SK-N-MC (cell line): ENCODE measurements around the gene KRTAP24-1.

Experiments
- DNase-seq: peaks from one replicate; pipeline ENCODE4 v3.0.0-alpha.2; 2011; ENCODE audit warnings: low read depth, low spot score
- H3K27ac ChIP-seq: fragments of 200-600 bp; sonication (generic); 2 replicates; pipeline ENCODE4 v1.5.1; 2016; ENCODE audit warnings: mixed run types
- H3K36me3 ChIP-seq: fragments of 200-600 bp; sonication (generic); 2 replicates; pipeline ENCODE4 v1.6.1; 2017; ENCODE audit warnings: antibody characterized with exemption, low read length, mixed read lengths; ENCODE audit not compliant: insufficient read depth
- H3K4me3 ChIP-seq: fragments of 200-600 bp; sonication (generic); 2 replicates; pipeline ENCODE4 v1.5.1; 2016
- H3K9ac ChIP-seq: fragments of 200-600 bp; sonication (generic); 2 replicates; pipeline ENCODE4 v1.8.0; 2017; ENCODE audit warnings: mixed run types, mixed read lengths; ENCODE audit not compliant: insufficient read length
- H3K9me3 ChIP-seq: fragments of 200-600 bp; sonication (generic); 2 replicates; pipeline ENCODE4 v1.6.1; 2017; ENCODE audit warnings: low read depth, mild to moderate bottlenecking, antibody characterized with exemption, low read length, moderate library complexity, mixed read lengths
- EZH2 ChIP-seq: fragments of 200-600 bp; sonication (generic); IDR thresholded peaks from one replicate; pipeline ENCODE4 v1.6.1; 2017; ENCODE audit warnings: antibody characterized with exemption
- FOXP2 ChIP-seq: optimal IDR thresholded peaks from 2 replicates; pipeline ENCODE3; 2011; ENCODE audit warnings: mild to moderate bottlenecking, moderate library complexity; ENCODE audit not compliant: insufficient read depth; ENCODE audit errors: extremely low read length, control extremely low read depth
- POLR2AphosphoS5 ChIP-seq: IDR thresholded peaks from 2 replicates; pipeline ENCODE4 v1.6.1; 2012; ENCODE audit warnings: mild to moderate bottlenecking, low read depth, low read length, borderline replicate concordance

KRTAP24-1 gene, protein sequence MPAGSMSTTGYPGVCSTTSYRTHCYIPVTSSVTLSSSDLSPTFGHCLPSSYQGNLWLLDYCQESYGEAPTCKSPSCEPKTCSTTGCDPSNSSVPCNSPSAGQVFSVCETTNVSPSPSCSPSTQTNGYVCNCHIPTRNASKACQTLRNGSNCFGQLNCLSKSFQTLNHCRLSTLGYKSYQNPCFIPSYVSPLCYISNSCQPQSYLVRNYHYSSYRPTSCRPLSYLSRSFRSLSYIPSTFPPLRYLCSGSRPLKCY

DNA sequence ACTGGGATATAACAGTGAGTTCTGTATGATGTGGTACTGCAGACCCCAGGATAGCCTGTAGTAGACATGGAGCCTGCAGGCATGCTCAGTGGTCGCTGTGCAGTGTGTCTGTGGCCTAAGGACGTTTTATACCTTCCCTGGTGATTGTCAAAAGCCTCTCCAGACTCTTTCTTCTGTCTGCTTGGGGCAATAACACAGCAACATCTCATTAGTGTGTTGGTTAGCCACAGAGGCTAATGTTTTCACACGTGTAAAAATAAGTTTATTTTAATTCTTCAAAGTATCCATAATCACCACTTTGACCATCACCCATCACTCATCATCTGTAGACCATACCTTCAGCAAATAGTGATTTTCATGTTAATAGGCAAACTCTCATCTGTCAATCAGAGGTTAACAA is at the start of gene KRTAP24-1:
Gene KRTAP24-1, minus strand, starts transcription at position 101 of the 400 bp plus-strand sequence. Its CDS starts 18 bp downstream, at position 83.
- no peak for DNase-seq
- Histone ChIP-seq H3K9me3 (no peaks in the 10 kb centered on the region), H3K27ac (no peak within 1 kb of the TSS), H3K36me3 (no peaks in the 10 kb centered on the region), H3K9ac (no peak within 1 kb of the TSS), H3K4me3 (no peak within 1 kb of the TSS)
- TF ChIP-seq FOXP2 (no peak), POLR2AphosphoS5 (no peak), EZH2 (no peak)

DNA sequence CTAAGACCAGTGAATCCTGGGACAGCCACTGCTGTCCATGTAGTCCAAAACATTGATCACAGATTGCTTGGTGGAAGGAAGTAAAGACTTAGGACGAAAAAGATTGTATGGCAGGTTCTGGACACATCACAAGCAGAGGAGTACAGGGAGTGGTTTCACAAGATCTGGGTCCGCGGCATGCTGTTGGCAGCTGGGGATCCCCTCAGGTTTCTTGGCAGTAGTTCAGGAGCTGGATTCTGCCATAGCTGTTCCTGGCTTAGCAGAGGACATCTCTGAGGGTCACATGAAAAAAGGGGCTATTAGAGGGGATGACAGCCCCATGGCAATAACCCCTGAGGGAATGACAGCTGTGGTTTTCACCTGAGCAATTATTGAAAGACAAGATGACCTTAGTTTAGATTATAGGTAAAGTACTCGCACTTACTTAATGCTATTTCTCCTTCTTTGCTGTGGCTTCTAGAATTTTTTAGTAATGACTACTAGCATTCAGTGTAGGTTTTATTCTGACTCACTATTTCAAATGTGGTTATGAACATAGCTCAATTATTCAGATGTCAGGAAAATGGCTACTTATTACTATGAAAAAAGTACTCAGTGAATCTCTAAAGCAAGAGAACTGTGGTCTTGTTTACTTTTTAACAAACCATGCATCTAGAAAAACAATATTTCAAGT is 46.6 kb upstream of the KRTAP24-1 start:
- Histone ChIP-seq H3K27ac (no peak overlapping the region), H3K4me3 (no peak overlapping the region), H3K36me3 (no peaks in the 10 kb centered on the region), H3K9ac (no peak overlapping the region), H3K9me3 (no peaks in the 10 kb centered on the region)
- no peak for TF ChIP-seq FOXP2
- TF ChIP-seq EZH2, result no peak
- TF ChIP-seq POLR2AphosphoS5, result no peak
- no peak for DNase-seq

DNA sequence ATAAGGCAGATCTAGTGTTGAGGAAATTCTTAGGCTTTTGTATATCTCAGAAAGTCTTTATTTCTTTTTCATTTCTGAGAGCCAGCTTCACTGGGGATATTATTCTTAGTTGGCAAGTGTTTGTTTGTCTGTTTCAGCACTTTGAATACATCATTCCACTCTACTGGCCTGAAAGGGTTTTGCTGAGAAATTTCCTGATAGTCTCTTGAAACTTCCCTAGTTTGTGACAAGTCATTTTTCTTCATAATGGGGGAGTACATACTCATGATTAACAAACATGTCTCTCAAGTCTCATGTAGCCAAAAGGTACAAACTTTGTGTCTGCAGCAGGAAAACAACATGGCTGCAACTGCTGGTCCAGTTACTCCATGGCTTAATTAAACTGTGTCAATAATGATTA is 43.6 kb upstream of the KRTAP24-1 start:
- no peaks in the 10 kb centered on the region for H3K9me3 ChIP-seq
- H3K9ac ChIP-seq, result no peak overlapping the region
- H3K36me3 ChIP-seq, result no peaks in the 10 kb centered on the region
- TF ChIP-seq EZH2 (no peak), FOXP2 (no peak), POLR2AphosphoS5 (no peak)
- H3K4me3 ChIP-seq, result no peak overlapping the region
- no peak overlapping the region for H3K27ac ChIP-seq
- no peak for DNase-seq

DNA sequence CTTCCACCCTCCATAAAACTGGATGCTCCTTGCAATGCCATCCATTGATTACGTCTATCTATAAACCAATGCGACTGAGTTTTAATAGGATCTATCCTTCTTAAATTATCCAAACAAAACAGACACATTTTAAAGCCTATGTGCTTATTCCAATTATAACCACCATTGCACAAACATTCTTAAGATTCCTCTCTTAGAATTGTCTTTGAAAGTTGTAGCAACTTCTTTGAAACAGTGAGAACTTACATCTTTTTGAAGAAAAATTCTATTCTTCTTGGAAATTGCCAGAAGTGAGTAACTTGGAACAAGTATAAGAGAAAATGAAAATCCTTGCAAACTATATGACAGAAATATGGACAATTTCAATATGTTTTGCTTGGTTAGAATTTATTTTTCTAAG is 37.5 kb upstream of the KRTAP24-1 start, which contains the start of gene KRTAP26-1:
Gene KRTAP26-1, minus strand, starts transcription at position 101 of the 400 bp plus-strand sequence. CDS start 280 bp downstream, outside the sequence.
- no peaks in the 10 kb centered on the region for H3K36me3 ChIP-seq
- no peak for DNase-seq
- no peak within 1 kb of the TSS for H3K27ac ChIP-seq
- no peak for TF ChIP-seq FOXP2
- no peak for TF ChIP-seq EZH2
- TF ChIP-seq POLR2AphosphoS5, result no peak
- no peaks in the 10 kb centered on the region for H3K9me3 ChIP-seq
- no peak within 1 kb of the TSS for H3K9ac ChIP-seq
- H3K4me3 ChIP-seq, result no peak within 1 kb of the TSS

DNA sequence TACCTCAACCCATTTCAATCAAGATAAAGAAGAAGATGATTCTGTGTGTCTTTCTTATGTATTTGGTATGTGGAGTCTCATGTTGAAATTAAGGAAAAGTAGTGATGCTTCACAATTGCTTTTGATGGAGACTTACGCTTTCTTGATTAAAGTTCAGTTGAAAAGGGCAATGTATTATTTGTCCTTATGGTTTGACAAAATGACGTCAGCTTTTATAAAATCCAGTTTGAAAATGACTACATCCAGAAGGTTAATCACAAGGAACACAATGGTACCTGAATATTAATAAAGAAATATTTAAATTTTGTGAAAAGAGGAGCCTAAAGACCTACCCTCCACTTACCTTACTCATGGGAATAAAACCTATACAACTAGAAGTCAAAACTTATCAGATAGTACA is 33.0 kb upstream of the KRTAP24-1 start:
- no peaks in the 10 kb centered on the region for H3K36me3 ChIP-seq
- H3K27ac ChIP-seq, result no peak overlapping the region
- DNase-seq, result no peak
- no peaks in the 10 kb centered on the region for H3K9me3 ChIP-seq
- no peak overlapping the region for H3K4me3 ChIP-seq
- TF ChIP-seq EZH2 (no peak), FOXP2 (no peak), POLR2AphosphoS5 (no peak)
- H3K9ac ChIP-seq, result no peak overlapping the region

DNA sequence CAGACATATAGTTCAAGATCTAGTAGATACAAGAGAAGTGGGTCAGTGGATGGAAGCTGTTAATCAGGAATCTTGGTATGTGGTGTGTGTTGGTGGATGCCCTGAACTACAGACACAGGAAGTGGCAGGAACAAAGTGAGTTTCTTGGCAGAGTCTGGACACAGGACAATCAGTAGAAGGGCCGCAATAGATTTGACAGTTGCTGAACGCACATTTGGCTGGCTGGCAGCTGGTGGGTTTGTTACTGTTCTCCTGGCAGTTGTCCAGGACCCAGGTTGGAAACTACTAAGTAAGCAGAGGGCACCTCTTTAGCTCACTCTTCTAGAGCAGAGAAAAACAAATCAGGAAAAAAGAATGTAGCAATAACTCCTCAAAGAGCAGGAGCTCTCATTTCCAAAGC is 24.1 kb upstream of the KRTAP24-1 start:
- H3K4me3 ChIP-seq, result no peak overlapping the region
- DNase-seq, result no peak
- TF ChIP-seq POLR2AphosphoS5 (no peak), FOXP2 (no peak), EZH2 (no peak)
- no peak overlapping the region for H3K9ac ChIP-seq
- no peaks in the 10 kb centered on the region for H3K9me3 ChIP-seq
- H3K27ac ChIP-seq, result no peak overlapping the region
- no peaks in the 10 kb centered on the region for H3K36me3 ChIP-seq

DNA sequence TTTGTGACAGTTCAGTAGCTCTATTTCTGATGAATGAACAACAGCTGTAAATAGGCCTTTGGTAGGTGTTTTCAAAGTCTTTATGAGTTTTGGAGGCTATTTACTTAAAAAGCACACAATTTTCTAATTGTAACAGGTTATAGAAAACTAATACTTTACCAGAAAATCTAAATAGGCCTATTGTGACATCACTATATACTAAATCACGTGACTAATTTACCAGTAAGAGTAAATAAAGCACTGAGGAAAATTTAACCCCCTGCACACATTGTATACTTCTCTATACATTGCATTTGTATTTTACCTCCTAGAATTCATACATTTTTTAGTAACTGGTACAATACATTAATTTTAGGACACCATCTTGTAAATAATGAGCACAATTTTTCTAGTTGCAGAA is 22.4 kb upstream of the KRTAP24-1 start:
- Histone ChIP-seq H3K4me3 (no peak overlapping the region), H3K36me3 (no peaks in the 10 kb centered on the region), H3K9ac (no peak overlapping the region), H3K9me3 (no peaks in the 10 kb centered on the region), H3K27ac (no peak overlapping the region)
- no peak for DNase-seq
- TF ChIP-seq POLR2AphosphoS5, result no peak
- TF ChIP-seq FOXP2, result no peak
- no peak for TF ChIP-seq EZH2

DNA sequence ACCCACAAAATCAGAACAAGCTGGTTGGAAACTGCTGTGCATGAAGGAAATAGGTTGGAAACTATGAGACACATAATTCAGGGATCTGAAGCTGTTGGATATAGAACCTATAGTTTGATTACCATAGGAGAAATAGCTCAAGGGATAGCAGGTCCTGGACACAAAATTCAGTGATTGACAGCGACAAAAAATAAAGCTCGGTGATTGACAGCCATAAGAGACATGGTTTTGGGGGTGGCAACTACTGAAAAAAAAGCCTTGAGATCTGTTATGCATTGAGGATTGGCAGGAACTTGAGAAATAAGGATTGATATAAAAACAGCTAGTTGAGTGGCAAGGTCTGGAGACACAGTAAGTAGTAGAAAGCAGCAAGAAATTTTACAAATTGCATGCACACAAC is 6.5 kb upstream of the KRTAP24-1 start, which contains the start of gene KRTAP25-1:
Gene KRTAP25-1, minus strand, starts transcription at position 300 of the 400 bp plus-strand sequence. Its CDS starts 24 bp downstream, at position 276.
- no peak within 1 kb of the TSS for H3K9ac ChIP-seq
- no peak within 1 kb of the TSS for H3K4me3 ChIP-seq
- TF ChIP-seq FOXP2 (no peak), EZH2 (no peak), POLR2AphosphoS5 (no peak)
- no peaks in the 10 kb centered on the region for H3K9me3 ChIP-seq
- no peak for DNase-seq
- H3K36me3 ChIP-seq, result no peaks in the 10 kb centered on the region
- H3K27ac ChIP-seq, result no peak within 1 kb of the TSS
